DMS79 (cell line): ENCODE measurements around the gene ESRP2.
A peak's percentile ranks its signal among the peaks of the same experiment; 100 is the strongest.

Experiments
- DNase-seq: peaks from one replicate; lab custom pipeline; 2025; lab: John Stamatoyannopoulos, UW

ESRP2 gene

GRCh38 chr16:68235887-68236136 is at the start of gene ESRP2:
Gene ESRP2, minus strand, starts transcription at chr16:68236127. Its CDS starts 82 bp downstream, at chr16:68236045.
- DNase-seq = no peak

GRCh38 chr16:68285683-68286082 is 49.8 kb upstream of the ESRP2 start:
- DNase-seq = no peak

- no peak for DNase-seq
Measured at GRCh38 chr16:68284847-68285246, 48.9 kb upstream of the ESRP2 start.

GRCh38 chr16:68283801-68284598 is 48.1 kb upstream of the ESRP2 start:
- DNase-seq = no peak

- DNase-seq = no peak
Measured at GRCh38 chr16:68283346-68283745, 47.4 kb upstream of the ESRP2 start.

GRCh38 chr16:68282064-68282452 is 46.1 kb upstream of the ESRP2 start:
- no peak for DNase-seq

GRCh38 chr16:68281368-68282063 is 45.6 kb upstream of the ESRP2 start:
- no peak for DNase-seq

GRCh38 chr16:68279726-68280558 is 44.0 kb upstream of the ESRP2 start:
- no peak for DNase-seq

GRCh38 chr16:68276223-68276622 is 40.3 kb upstream of the ESRP2 start:
- DNase-seq = no peak

GRCh38 chr16:68275611-68276191 is 39.8 kb upstream of the ESRP2 start:
- peak; percentile 48 for DNase-seq

- DNase-seq = no peak
Measured at GRCh38 chr16:68274441-68274840, 38.5 kb upstream of the ESRP2 start.

GRCh38 chr16:68273896-68274295 is 38.0 kb upstream of the ESRP2 start:
- no peak for DNase-seq

- DNase-seq = no peak
Measured at GRCh38 chr16:68273459-68273858, 37.5 kb upstream of the ESRP2 start.

- no peak for DNase-seq
Measured at GRCh38 chr16:68272507-68273209, 36.7 kb upstream of the ESRP2 start.

- no peak for DNase-seq
Measured at GRCh38 chr16:68270353-68270752, 34.4 kb upstream of the ESRP2 start.

- no peak for DNase-seq
Measured at GRCh38 chr16:68269793-68270192, 33.9 kb upstream of the ESRP2 start.

GRCh38 chr16:68267612-68268405 is 31.9 kb upstream of the ESRP2 start:
- DNase-seq = peak; percentile 66

- no peak for DNase-seq
Measured at GRCh38 chr16:68265078-68265920, 29.4 kb upstream of the ESRP2 start.

GRCh38 chr16:68264128-68265077 is 28.5 kb upstream of the ESRP2 start, which contains the start of gene SLC7A6:
Gene SLC7A6, plus strand, starts transcription at chr16:68264526. Its CDS starts 10,201 bp downstream, at chr16:68274727.
- no peak for DNase-seq
